ENCODE results near the gene SH3RF3.

SH3RF3 gene

DNA sequence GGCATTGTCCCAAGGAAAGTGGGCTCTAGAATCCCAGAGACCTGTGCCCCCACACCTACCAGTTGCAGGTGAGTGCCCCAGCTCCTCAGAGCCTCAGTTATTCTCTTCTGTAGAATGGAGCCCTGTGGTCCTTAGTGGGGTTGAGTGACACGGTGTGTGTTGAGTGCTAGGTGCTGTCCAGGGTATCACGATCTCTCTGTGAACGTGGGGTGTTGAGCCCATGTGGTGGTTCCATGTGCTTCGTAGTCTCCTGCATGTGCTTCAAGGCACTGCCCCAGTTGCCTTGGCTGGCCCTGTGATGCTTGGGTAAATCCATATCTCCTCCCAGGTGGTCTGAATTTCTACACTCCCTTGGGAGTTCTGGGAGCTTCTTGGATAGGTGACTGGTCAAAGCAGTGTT is 54.9 kb downstream of the SH3RF3 start:
- DNase-seq (ENCODE audit: low read depth) = no peak

DNA sequence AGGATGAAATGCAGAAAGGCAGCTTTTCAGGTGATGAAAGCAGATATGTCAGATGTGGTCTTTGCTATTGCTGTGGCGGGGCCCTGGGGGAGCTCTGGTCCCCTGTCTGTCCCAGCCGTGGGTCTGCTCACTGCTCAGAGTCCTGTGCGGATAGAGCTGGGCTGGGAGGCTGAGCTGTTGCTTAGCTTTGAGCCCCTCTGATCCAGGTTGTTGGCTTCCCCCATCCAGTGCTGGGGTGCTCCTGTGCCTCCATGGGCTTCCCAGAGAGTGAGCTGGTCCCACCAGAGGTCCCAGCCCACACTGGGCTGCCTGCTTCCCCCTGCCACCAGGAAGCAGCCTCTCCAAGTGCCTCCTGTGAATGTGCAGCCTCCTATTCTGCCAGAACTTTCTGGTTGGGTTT is 55.4 kb downstream of the SH3RF3 start:
- no peak for DNase-seq (ENCODE audit: low read depth)

DNA sequence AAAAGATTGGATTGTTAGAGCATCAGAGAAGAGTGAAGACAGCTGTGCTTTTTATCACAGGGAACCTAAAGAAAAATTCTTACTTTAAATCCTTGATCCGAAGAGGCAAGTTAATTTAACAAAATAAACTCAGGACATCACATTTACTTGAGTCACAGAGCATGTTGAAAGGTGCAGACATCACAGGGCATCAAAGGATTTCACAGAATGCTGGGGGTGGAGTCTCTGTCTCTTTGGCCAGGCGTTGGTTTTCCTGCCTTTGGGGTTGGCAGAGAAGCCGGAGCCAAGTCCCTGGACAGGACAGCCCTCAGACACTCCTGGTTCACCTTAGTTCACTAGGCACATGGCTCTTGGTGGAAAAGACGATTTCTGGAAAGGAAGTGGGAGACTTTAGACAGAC is 56.3 kb downstream of the SH3RF3 start:
- DNase-seq (ENCODE audit: low read depth) = peak; percentile 95

DNA sequence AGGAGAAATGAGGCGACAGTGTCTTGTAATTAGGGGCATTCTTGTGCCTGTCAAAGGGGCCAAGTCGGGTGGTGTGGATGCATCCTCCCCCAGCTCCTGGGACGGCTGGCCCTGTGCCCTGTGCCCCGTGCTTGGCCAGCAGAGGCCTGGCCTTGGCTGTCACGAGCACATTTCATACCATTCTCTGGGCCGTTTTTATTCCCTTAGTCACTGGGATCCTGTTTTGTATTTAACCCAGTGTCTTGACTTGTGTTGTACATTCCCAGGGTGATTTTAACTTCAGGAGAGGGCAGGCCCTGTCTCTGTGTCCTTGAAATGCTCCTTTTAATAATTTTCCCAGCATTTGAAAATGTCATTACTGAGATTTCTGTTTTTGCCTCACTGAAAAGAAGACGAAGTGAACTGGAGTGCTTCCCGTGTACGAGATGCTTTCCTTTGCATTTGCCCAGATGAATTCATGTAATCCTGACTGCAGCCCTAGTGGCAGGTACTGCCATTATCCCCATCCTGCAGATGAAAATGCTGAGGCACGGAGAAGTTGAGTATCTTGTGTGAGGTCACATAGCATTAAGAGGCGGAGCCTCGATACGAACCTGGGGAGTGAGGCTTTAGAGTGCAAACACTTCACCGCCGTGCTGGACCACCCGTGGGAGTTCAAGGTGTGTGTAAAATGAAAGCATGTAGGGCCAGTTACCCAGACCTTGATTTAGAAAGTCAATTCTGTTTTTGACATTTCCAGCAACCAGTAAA is 57.0 kb downstream of the SH3RF3 start:
- peak; percentile 87 for DNase-seq (ENCODE audit: low read depth)

DNA sequence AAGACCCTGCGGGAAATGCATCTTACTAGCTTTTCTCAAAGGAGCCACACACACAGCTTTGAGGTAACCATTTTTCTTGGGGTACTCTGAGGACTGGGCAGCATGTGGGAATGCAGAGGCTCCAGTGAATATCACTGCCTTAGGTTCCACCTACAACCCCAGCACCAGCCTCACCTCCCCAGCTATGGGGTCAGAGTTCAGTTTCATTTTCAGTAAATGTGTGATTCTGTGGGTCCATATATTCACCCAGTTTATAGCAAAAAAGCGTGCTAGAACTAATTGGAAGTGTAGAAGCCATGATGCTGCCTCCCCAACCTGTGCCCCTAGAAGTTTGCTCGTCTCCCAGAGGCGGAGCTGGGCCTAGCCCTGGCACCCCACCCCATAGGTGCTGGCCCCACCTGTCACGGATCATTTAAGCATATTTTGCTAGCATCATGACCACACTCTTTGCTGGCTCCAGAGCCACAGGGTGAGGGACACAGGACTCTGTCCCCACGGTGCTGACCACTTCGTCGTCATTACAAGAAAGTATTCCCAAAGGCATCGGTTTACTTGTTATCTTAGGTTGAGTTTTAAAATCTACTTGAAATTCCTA is 57.7 kb downstream of the SH3RF3 start:
- DNase-seq (ENCODE audit: low read depth) = no peak

DNA sequence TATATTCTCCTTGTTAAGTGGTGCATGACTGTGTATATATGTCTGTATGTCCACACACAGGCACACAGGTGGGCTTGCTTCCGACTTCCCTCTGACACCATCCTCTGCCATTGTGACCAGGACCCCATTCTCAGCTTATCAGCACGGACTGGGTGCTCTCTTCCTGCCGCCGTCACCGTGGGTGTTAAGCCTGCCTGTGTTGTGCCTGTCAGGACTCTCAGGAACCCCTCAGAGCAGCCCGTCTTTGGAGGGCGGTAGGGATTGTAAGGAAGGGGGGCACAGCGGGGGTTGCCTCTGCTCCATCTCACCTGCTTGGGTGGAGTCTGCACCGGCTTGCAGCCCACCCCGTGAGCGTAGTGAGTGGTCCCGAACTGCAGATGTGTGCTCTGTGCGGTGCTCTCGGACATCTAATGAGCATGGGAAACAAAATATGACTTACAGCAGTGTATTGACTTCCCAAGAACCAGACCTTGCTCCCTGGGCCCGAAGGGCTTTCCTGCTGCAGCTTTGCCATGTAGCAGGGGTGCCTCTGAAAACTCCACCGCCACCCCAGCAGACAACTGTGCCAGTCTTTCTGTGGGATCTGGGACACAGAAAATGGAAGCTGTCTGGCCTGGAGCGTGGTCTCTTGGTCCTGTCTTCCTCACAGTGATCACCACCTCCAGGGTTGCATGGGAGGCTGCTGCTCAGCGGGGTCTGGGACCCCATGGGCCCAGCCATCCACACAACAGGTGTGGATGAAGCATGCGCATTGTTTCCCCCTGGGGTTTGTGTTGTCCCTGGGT is 58.9 kb downstream of the SH3RF3 start:
- DNase-seq (ENCODE audit: low read depth) = no peak

DNA sequence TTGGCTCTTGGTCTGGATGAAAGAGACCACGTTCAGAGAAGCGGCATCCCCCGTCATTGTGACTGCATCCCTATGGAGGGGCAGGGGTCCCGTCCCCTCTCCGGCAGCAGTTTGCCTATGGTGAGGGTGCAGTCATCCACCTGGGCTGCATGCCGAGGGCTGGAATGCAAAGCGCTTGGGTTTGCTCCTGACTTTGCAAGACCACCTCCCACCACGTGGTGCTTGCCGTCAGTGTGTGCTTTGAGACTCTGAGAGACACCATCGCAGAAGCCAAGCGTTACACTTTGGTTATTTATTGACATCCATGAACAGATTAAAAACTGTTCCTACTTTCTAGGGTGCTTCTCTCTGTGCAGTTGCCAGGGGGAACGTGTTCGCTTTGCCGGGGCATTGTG is 59.5 kb downstream of the SH3RF3 start:
- DNase-seq (ENCODE audit: low read depth) = no peak

DNA sequence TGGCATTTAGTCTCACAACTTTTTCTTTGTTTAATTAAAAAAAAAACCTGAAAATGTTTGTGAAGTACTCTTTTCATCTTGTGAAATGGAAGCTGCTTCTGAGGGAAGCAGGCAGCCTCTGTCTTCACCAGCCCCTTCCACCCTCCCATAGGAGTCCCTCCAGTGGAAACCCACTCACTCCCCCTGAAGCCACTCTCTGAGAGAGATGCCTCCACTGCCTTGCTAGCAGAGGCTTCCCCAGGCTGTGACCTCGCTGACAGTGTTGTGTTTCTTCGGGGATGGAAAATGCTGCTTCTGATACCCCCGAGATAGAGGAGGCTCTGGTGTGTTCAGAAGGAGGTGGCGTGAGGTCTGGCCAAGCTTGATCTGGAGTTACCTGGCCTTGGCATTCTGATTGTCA is 59.9 kb downstream of the SH3RF3 start:
- DNase-seq (ENCODE audit: low read depth) = no peak

DNA sequence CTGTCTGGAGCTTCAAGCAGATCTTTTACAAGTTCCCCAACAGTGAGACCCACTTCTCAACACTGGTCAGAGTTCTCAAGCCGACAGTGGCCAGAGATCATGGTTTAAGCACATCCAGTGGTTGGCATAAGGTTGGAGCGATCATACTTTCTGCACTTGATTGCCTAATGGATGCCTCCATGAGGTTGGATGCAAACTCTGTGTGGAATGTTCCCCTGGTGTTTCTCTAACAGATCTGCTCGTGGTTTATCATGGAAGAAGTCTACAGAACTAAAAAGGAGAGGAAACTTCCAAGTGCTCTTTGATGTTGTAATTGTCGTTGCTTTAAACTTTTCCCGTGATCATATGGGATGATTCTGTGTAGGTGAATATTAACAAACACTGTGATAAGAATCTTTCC is 60.7 kb downstream of the SH3RF3 start:
- DNase-seq (ENCODE audit: low read depth) = peak; percentile 50

DNA sequence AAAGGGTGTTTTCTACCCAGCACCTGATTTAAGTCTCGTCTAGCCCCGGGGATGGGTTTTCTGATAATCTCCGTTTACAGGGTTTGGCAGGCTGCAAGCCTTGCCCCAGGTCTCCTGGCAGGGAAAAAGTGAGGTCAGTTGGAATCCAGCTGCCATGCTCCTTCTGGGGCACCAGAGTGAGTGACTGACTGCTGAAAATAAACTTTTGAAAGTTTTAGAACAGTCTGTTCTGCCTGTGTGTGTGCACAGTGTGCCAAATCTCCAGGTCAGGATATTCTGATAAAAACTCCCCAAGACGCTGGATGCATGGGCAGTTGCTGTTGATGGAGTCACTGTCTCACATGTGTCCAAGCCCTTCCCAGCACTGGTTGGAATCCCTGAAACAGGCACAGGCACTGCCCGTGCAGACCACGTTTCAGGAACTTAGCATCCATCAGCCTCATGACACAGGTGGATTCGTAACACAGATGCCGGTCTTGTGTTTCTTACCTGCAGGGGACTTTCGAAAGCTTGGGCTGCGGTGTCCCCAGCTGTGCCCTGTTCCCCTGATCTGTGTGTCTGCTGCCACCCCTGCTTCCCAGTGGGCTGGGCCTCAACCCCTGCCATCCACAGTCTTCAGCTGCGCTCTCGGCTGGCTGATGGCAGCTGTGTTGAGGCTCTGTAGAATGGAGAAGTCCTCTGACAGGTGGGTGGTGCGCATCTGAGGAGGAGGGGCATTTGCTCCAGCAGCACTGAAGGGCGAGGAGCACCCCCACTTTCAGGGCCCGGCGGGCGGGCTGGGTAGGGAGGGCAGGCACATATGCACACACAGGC is 65.0 kb downstream of the SH3RF3 start:
- no peak for DNase-seq (ENCODE audit: low read depth)

DNA sequence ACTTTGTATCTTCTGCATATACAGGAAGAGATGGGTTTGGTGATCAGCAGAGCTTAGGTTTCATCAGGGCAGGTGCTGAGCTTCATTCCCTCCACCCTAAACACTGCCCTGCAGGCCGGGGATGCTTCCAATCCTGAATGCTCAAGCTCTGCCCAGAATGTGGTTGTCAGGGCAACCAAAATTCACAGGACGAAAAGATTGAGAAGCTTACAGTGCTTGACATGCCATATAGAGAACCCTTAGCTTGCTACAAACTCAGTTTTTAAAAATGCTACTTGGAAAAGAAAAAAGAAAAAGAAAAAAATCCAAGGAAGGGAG is 65.6 kb downstream of the SH3RF3 start:
- no peak for DNase-seq (ENCODE audit: low read depth)

DNA sequence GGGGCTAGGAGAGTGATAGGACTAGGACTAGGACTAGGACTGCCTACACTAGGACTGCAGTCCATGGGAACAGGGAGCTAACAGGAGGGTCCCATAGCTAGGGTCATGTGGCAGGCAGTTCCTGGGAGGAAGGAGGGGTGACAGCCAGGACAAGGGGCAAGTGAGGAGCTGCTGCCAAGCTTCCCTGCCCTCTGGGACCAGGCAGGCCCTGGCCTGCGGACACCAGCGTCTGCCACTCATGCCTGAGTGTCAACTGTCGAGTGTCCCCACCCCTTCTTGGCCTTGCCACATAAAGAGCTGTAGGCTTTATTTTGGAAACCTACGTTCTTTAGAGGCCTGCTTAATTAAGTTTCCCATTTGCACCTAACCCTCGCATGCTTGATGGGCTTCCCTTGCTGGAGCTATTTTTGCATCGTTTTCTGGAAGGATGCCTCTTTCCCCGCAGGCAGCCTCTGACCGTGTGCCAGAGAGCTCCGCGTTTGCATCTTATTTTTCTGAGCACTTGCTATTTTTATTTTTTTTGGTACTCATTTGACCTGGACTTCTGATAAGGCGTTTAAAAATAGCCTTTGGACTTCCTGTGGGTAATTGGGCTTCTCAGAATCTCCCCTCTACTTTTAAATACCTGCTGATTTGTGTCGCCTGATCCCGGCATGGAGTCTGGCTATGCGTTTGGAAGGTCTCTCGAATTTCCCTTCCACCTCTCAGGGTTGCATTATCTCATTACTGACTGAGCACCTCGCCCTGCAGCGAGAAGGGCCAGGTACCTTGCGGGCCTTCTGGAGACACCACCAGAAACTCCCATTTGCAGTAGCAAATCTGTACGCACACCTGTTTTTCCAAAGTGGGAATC is 66.4 kb downstream of the SH3RF3 start:
- DNase-seq (ENCODE audit: low read depth) = no peak

DNA sequence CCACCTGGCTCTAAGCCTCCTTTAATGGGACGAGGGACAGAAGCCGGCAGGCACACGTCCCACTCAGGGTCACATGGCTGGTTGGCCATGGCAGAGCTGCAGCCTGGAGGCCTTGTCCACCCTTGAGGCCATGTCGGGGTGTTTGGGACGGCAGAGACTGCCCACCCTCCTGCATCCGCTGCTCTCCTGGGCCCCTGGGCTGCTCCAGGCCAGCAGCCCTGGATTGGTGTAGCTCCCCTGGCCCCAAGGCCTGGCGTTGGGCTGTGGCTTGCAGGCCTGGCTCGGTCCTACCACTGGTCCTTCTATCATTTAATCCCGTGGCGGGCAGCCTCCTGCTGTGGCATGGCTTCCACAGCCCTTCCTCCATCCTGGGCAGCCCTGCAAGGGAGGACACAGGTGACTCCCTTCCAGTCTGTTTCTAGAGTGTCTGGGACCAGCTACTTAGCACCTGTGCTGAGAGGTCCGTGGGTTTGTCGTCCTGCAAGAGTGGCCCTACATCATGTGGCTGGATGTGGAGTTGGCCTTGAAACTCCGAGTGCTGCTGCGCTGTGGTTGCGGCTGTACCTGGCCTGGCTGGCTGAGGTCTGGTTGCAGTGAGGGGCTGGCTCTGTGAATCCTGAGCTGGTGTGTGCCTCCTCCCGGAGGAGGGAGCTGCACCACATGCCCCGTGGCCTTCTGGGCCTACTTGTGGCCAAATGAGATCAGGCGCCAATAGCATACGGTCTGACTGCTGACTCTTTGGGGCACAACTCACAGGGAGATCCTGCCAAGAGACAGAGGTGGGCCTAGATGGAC is 67.3 kb downstream of the SH3RF3 start:
- no peak for DNase-seq (ENCODE audit: low read depth)

DNA sequence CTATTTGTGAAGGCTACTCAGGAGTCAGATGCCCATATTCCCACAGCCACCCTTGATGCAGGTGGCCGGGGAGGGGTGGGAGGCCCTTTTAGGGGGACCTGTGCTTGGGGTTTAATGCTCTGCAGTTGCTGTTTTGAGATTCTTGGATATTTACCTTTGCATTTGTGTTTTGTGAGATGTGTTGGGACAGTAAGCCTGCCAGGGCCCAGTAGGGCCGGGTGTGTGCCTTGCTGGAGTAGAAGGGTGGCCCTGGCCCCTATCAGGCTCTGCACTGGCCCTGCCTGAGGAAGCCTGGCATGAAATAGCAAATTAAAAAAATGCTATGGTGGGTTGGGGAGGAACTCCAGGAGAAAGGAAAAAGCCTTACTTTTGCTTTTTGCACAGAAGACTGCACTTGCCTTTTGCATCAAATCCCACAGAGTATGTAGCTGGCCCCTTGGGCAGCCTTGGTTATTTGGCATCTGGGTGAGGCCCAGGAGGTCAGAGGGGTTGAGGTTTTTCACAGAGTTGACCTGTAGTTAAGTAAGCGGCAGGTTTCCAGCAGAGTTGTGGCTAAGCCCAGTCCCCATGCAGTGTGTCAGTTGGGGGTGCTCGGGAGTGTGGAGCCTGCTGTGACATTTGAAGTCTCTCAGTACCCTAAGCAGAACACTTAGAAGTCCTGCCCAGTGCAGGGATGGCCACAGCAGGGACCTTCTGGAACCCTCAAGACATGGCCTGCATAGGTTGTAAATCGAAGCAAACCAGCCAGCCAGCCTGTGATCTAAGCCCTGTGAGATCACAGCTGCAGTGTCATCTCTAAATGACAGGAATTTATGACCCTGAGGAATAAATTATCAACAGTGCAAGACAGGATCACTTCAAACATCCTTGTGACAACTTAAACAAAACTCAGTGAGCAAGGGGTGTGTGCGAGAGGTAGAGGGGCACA is 68.8 kb downstream of the SH3RF3 start:
- no peak for DNase-seq (ENCODE audit: low read depth)

DNA sequence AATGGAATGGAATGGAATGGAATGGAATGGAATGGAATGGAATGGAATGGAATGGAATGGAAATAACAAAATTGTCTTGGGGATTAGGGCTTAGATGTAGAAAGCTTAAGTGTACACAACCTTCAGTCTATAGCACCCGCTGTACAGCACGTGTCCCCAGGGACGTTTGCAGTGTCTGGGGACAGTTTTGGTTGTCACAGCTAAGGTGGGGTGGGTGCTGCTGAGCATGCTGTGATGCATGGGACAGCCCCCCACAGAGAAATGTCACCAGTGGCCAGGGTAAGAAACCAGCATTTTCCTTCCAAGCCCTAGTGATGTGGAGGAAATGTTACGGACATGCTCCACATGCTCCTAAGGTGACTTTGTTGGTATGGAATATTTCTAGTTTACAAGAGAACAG is 70.8 kb downstream of the SH3RF3 start:
- no peak for DNase-seq (ENCODE audit: low read depth)

DNA sequence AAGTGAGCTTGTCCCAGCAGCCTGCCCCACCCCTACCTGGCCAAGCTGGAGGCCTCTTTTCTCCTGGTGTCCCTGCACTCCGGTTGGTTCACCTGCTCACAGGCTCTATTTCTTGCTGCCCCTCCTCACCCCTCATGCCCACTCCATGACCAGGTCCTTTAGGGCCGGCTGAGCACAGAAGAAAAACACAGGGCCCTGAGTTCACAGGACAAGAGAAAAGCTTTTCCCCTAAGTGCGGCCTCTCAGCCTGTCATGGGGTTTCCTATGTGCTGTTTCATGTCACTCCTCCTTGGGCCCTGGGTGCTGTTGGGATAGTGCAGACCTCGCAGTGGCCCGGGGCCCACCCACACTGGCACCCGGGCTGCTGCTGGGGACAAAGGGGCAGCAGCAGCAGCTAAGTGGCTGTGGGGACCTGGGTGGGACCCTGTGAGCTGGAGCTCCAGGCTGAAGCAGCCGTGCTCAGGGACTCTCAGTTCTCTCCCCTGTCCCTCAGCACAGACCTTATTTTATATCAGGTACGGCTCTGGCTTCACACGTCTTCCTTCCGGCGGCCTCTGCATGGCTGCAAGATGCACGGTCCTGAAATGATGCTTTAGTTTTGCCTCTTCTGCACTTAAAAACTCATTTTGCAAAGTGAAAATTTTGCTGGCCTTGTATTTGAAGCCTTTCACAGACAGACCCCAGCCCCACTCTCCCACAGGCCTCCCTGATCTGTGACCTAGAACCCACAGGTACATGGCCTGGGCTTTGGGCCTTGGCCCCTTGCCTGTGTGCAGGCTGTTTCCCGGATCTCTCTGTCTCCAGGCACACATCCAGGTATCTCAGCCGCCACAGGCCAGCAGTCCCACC is 71.8 kb downstream of the SH3RF3 start:
- no peak for DNase-seq (ENCODE audit: low read depth)

DNA sequence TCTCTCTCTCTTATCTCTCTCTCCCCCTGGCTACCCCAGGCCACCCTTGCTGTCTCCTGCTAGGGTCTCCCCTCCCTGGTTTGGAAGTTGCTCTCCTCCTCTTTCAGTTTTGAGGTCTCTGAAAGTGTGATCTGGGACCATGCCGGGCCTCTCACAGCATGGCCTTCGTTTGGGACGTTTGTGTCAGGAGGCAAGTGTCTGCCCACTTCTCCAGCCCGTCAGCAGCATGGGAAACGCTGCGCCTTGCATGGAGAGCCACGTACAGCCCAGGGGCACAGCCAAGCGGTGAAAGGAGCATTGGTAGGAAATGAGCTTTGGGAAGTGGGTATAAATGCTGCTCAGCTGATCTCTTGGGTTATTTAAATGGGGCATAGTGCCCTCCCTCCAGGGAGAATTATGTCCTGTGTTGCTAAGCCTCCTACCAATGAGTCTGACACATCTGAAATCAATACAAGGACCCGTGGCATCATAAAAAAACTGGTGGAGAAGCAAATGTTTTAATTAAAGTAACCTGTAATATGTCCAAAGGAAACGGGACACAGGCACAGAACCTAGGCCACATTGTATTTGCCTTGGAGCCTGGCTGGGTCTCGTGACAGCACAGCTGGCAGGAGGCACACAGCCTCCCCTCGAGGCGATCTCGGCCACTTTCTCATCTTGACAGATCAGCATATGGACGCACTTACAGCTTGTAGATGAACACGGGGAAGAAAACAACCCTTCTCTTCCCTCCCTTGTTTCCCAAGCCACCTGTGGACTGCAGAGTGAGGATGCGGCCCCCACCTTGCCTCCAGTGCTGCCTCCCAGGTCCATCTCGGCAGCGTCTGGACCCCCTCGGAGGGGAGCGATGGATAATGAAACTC is 72.7 kb downstream of the SH3RF3 start:
- peak; percentile 56 for DNase-seq (ENCODE audit: low read depth)

DNA sequence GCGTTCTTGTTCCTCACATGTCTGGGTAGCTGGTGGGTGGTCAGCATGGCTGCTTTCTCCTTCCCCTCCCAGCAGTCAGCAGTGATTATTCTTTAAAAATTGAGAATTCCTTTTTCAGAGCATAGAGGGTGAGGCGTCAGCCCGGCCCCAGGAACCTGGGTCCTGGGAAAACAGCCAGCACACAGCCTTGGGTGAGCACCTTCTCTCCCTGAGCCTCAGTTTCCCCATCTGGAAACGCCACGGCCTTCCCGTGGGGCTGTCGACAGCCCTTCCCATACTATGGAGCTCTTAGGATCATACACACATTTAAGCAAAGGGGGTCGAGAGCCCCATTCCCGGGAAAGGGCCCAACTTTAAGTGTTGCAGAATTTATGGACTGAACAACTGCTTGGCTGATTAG is 73.5 kb downstream of the SH3RF3 start:
- no peak for DNase-seq (ENCODE audit: low read depth)

Measured in fibroblast of gingiva (primary cell).